HG02943 (cell line): ENCODE results near the gene STX2.
A peak's percentile ranks its signal among the peaks of the same experiment; 100 is the strongest.
"Not testable (repeated sequence)": the region's sequence is repeated elsewhere in the genome, so short reads cannot be mapped to it uniquely, and the experiment has no call there.

ENCODE experiments used
- ATAC-seq: cut with Tn5 transposase; IDR thresholded peaks from one replicate; pipeline ENCODE4 v1.9.1; 2021; ENCODE audit warnings: mild to moderate bottlenecking, low read depth, moderate library complexity; ENCODE audit not compliant: unreplicated experiment

STX2 gene

GRCh38 chr12:130838951-130839769 lies at the start of gene STX2:
Gene STX2, minus strand, starts transcription at chr12:130839250. Its CDS starts 151 bp downstream, at chr12:130839099.
- peak; percentile 80 for ATAC-seq

- ATAC-seq, result not testable (repeated sequence)
Observed at GRCh38 chr12:130887190-130887589, 48.1 kb upstream of the STX2 start.

- no peak for ATAC-seq
Observed at GRCh38 chr12:130881548-130881947, 42.5 kb upstream of the STX2 start.

- no peak for ATAC-seq
Observed at GRCh38 chr12:130881046-130881445, 42.0 kb upstream of the STX2 start.

- ATAC-seq, result peak; percentile 61
Observed at GRCh38 chr12:130880411-130880885, 41.4 kb upstream of the STX2 start.

- ATAC-seq, result no peak
Observed at GRCh38 chr12:130879781-130880389, 40.8 kb upstream of the STX2 start.

- ATAC-seq, result peak; percentile 70
Observed at GRCh38 chr12:130879212-130879686, 40.2 kb upstream of the STX2 start.

GRCh38 chr12:130878193-130879185 lies 39.4 kb upstream of the STX2 start:
- ATAC-seq, result no peak

- no peak for ATAC-seq
Observed at GRCh38 chr12:130877333-130877732, 38.3 kb upstream of the STX2 start.

- ATAC-seq, result no peak
Observed at GRCh38 chr12:130876758-130877157, 37.7 kb upstream of the STX2 start.

- ATAC-seq, result no peak
Observed at GRCh38 chr12:130876297-130876696, 37.2 kb upstream of the STX2 start.

- not testable (repeated sequence) for ATAC-seq
Observed at GRCh38 chr12:130875708-130876107, 36.7 kb upstream of the STX2 start.

GRCh38 chr12:130875193-130875592 lies 36.1 kb upstream of the STX2 start:
- ATAC-seq, result no peak

GRCh38 chr12:130874696-130875095 lies 35.6 kb upstream of the STX2 start:
- ATAC-seq, result no peak

GRCh38 chr12:130873825-130874224 lies 34.8 kb upstream of the STX2 start:
- ATAC-seq, result no peak

GRCh38 chr12:130873106-130873795 lies 34.2 kb upstream of the STX2 start:
- ATAC-seq, result no peak

- peak; percentile 18 for ATAC-seq
Observed at GRCh38 chr12:130872179-130873096, 33.4 kb upstream of the STX2 start.

GRCh38 chr12:130871286-130872178 lies 32.5 kb upstream of the STX2 start, which contains the start of gene RAN:
Gene RAN, plus strand, starts transcription at chr12:130872066. Its CDS starts 528 bp downstream, at chr12:130872594.
- peak; percentile 72 for ATAC-seq
